HFFc6 (cell line): ENCODE results near the gene LSR. TPM values are rescaled to one million over a fixed set of nuclear protein-coding genes. Genes with fewer than 3 reads are reported as not detected.

Experiments used
- DNase-seq: peaks from one replicate; pipeline ENCODE4 v3.0.0-alpha.2; 2018
- H3K27ac Mint-ChIP-seq: 2 replicates; pipeline ENCODE4 v1.8.0; 2020; ENCODE audit warnings: mild to moderate bottlenecking, mixed read lengths
- H3K27me3 Mint-ChIP-seq: 2 replicates; pipeline ENCODE4 v1.8.0; 2021; ENCODE audit warnings: mild to moderate bottlenecking, moderate library complexity, mixed read lengths; ENCODE audit not compliant: insufficient read depth
- H3K36me3 Mint-ChIP-seq: 2 replicates; pipeline ENCODE4 v1.8.0; 2021; ENCODE audit warnings: low read depth, mixed read lengths
- H3K4me1 Mint-ChIP-seq: 2 replicates; pipeline ENCODE4 v1.8.0; 2020; ENCODE audit warnings: low read depth, mixed read lengths
- H3K4me3 Mint-ChIP-seq: 2 replicates; pipeline ENCODE4 v1.8.0; 2020; ENCODE audit warnings: mild to moderate bottlenecking, moderate library complexity, mixed read lengths
- H3K9me3 Mint-ChIP-seq: 2 replicates; pipeline ENCODE4 v1.8.0; 2020; ENCODE audit warnings: mild to moderate bottlenecking, mixed read lengths
- CTCF ChIP-seq: fragments of 200-600 bp; sonication (generic); IDR thresholded peaks from 2 replicates; pipeline ENCODE4 v1.5.0; 2021; ENCODE audit warnings: antibody characterized with exemption, mild to moderate bottlenecking
- total RNA-seq, 6 experiments: library from RNA; stranded (reverse); fragmentation: NEBNext Ultra II Directional; extraction: Animal tissue kit (Norgen Biotek cat#: 25700); gene quantifications; 2 replicates in 1 of 6; 3 replicates in 5 of 6; pipeline ENCODE4 v1.2.3, GENCODE V29; 2021

The LSR gene
- total RNA-seq, 6 experiments from 2014 or later = 1.7 to 3.3 (median 2.3) TPM

- Mint-ChIP-seq H3K36me3 (peaks cover 10% of the 10 kb centered on the region; the same call in 1 of the 2 replicates), H3K27ac (no peak overlapping the region)
These were observed 24.3 kb downstream of the LSR start for GRCh38 chr19:35272954-35273649.

GRCh38 chr19:35273686-35274259 is 25.0 kb downstream of the LSR start:
- Mint-ChIP-seq H3K36me3 (peaks cover 10% of the 10 kb centered on the region; the same call in 1 of the 2 replicates), H3K9me3 (no peaks in the 10 kb centered on the region), H3K27ac (no peak overlapping the region), H3K27me3 (no peaks in the 10 kb centered on the region; the same call in 1 of the 2 replicates), H3K4me3 (no peak overlapping the region), H3K4me1 (no peaks in the 10 kb centered on the region)
- TF ChIP-seq CTCF = no peak
- no peak for DNase-seq

More at GRCh38 chr19:35272954-35273649, 24.3 kb downstream of the LSR start:
- Mint-ChIP-seq H3K27me3 (no peaks in the 10 kb centered on the region; the same call in 1 of the 2 replicates), H3K9me3 (no peaks in the 10 kb centered on the region), H3K4me1 (no peaks in the 10 kb centered on the region), H3K4me3 (no peak overlapping the region)
- DNase-seq = no peak
- TF ChIP-seq CTCF = no peak

GRCh38 chr19:35274323-35274722 is 25.5 kb downstream of the LSR start:
- Mint-ChIP-seq H3K27ac (no peak overlapping the region), H3K27me3 (no peaks in the 10 kb centered on the region; the same call in 1 of the 2 replicates), H3K4me1 (no peaks in the 10 kb centered on the region), H3K4me3 (no peak overlapping the region), H3K9me3 (no peaks in the 10 kb centered on the region), H3K36me3 (peaks cover 10% of the 10 kb centered on the region; the same call in 1 of the 2 replicates)
- TF ChIP-seq CTCF = no peak
- DNase-seq = no peak

GRCh38 chr19:35276706-35277281 is 28.0 kb downstream of the LSR start:
- Mint-ChIP-seq H3K4me1 (no peaks in the 10 kb centered on the region), H3K4me3 (no peak overlapping the region), H3K27me3 (no peaks in the 10 kb centered on the region; the same call in none of the 2 replicates), H3K27ac (no peak overlapping the region), H3K9me3 (no peaks in the 10 kb centered on the region), H3K36me3 (peaks cover 7% of the 10 kb centered on the region; the same call in 1 of the 2 replicates)
- no peak for DNase-seq
- no peak for TF ChIP-seq CTCF

GRCh38 chr19:35278578-35279284 is 29.9 kb downstream of the LSR start:
- H3K36me3 Mint-ChIP-seq = peaks cover 7% of the 10 kb centered on the region; the same call in 1 of the 2 replicates
- DNase-seq = no peak
- no peak overlapping the region for H3K27ac Mint-ChIP-seq
- peaks cover 6% of the 10 kb centered on the region for H3K27me3 Mint-ChIP-seq
- H3K4me1 Mint-ChIP-seq = no peaks in the 10 kb centered on the region
- no peak for TF ChIP-seq CTCF
- H3K4me3 Mint-ChIP-seq = no peak overlapping the region
- no peaks in the 10 kb centered on the region for H3K9me3 Mint-ChIP-seq
